NCI-H82 (cell line): ENCODE results near the gene ELAVL1.

ENCODE experiments used
- DNase-seq: peaks from one replicate; lab custom pipeline; 2025; lab: John Stamatoyannopoulos, UW

Gene ELAVL1

GRCh38 chr19:8021374-8021773 lies 15.9 kb upstream of the ELAVL1 start:
- DNase-seq, result no peak

GRCh38 chr19:8020681-8021080 lies 15.2 kb upstream of the ELAVL1 start:
- DNase-seq, result no peak

GRCh38 chr19:8017808-8018207 lies 12.4 kb upstream of the ELAVL1 start:
- peak; percentile 62 for DNase-seq

DNA sequence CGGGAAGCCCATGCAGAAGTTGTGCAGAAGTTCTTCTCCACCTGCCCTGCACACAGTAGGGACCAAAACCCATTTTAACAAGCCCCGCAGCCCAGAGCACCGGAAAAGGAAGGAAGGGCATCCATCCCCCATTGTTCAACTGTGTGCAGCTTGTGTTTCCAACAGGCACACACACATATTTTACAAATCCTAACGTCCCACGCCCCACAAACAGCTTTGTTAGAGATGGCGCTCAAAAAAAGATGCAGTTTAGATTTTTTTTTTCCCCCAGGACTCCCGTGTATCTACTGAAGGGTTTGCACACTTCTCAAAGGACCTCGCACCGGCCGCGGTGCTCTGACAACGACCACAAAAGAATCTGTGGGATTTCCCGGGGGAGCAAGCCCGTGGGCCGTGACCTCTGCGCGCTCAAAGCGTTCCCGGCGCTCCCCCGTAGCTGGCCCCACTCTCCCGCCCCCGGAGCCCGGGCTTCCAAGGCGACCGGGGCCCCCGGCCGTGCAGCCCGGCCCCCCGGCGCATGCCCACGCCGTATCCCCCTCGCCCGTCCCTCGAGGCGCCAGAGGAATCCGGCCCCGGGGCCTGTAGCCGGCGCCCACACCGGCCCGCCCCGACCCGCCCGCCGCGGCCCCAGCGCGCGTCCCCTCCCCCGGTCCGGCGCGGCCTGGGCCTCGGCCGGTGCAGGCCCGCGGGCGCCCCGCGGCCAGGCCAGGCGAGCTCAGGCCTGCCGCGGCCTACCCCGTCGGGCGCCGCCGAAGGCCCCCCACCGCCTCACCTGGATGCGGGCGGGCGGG lies 523 bp downstream of the ELAVL1 start:
- DNase-seq, result no peak

DNA sequence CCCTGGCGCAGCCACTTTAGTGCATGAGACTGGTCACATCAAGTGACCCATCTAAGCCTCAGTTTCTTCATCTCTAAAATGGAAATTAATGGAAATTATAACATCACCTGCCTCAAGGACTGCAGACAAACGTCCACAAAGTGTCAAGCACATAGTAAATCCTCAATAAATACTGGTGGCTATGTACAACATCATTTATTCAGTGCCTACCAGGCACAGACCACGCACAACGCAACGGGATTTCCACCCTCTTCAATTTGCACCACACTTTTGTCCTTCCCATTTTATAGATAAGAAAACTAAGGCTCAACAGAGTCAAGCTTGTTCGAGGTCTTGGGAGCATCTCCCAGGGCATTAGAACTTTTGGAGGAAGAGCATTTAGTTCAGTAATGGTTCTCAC lies 1.4 kb downstream of the ELAVL1 start:
- DNase-seq, result no peak

GRCh38 chr19:8001995-8002849 lies 3.2 kb downstream of the ELAVL1 start:
- DNase-seq, result peak; percentile 75

GRCh38 chr19:8001651-8001994 lies 3.8 kb downstream of the ELAVL1 start:
- no peak for DNase-seq

DNA sequence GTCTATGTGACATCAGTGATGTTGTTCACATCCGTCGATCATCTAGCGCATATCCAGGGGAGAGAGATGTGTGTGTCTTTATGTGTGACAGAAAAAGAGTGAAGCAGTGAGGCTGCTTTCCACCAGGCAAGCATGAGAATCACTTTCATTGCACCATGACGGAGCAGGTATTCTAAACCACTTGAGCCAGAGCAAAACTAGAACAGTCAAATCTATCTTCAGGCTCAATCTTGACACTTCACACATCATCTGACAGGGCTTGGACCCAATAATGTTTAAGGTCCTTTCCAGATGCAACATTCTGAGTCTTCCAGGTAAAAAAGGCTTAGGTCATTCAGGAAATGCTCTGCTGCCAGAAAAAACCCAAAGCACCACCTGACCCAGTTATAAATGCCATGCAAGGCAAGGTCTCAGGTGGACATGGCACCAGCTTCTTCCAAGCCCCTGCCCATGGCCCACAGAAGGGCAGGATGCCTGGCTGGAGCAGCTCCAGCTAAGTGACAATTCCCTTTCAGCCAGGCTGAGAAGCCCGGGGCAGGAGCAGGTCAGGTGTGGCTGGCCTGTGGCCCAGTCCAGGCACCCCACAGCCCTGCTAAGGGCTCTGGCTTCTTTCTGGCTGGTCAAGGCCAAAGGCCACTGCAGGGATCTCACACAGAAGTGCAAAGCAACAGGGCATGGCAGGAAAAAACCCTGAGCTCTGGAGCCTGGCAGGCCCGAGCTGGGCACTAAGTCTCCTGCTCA lies 5.0 kb downstream of the ELAVL1 start:
- DNase-seq, result no peak

- DNase-seq, result no peak
Measured at GRCh38 chr19:7999376-7999775, 6.1 kb downstream of the ELAVL1 start.

GRCh38 chr19:7997809-7998480 lies 7.5 kb downstream of the ELAVL1 start:
- DNase-seq, result no peak

DNA sequence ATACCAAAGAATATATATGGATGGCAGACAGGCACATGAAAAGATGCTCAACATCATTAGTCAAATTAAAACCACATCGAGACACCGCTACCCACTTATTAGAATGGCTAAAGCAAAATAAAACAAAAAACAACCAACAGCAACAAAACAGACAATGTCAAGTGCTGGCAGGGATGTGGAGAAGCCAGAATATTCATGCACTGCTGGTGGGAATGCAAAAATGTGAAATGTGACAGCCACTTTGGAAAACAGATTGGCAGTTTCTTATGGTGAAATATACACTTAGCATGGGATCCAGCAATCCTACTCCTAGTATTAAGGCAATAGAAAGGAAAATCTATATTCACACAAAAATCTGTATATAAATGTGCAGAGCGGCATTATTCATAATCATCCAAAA lies 8.6 kb downstream of the ELAVL1 start:
- DNase-seq, result no peak

- DNase-seq, result no peak
Measured at GRCh38 chr19:7995810-7996158, 9.7 kb downstream of the ELAVL1 start.

DNA sequence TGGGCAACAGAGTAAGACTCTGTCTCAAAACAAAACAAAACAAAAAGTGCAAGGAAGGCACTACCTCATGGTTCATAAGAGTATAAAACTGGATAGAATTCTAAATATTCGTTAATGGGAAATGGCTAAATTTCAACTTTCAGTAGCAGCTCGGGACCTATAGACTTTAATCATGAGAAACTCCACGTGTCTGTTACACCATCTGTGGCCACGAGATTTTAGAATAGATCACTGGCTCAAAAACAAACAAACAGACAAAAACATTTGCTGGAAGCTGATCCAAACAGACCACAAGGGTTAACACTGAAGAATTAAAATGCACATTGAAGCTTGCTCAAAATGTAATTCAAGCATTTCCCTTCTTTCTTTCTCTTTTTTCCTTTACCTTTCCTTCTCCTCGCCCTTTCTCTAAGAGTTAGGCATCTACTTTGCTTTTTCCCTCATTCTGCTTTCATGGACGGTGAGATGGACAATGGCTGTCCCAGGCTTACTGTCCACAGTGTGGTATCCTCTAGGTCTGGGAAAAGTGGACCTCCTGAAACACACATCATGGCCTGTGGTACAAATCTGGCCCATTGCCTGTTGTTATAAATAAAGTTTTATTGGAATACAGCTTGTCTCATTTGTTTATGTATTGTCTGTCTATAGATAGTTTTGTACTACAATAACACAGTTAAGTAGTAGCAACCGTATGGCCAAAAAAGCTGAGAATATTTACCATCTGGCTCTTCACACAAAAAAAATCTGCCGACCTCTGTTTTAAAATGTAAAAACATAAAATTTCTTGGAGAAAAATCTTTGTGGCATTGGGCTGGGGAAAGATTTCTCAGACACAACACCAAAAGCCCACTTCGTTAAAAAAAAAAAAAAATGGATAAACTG lies 10.3 kb downstream of the ELAVL1 start:
- no peak for DNase-seq

DNA sequence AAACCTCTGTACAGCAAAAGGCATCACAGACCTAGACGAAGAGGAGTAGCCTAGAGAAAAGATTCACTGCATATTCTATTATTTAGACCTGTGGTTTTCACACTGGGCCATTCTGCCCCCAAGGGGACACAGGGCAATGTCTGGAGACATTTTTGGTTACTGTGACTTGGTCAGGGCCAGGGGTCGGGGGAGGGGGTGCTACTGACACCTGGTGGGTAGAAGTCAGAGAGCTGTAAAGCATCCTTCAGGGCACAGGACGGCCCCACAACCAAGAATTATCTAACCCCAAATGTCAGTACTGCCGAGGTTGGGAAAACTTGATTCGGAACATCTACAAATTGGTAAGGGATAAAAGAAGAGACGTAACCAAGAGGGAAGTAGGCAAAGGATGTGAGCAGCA lies 11.3 kb downstream of the ELAVL1 start:
- no peak for DNase-seq

DNA sequence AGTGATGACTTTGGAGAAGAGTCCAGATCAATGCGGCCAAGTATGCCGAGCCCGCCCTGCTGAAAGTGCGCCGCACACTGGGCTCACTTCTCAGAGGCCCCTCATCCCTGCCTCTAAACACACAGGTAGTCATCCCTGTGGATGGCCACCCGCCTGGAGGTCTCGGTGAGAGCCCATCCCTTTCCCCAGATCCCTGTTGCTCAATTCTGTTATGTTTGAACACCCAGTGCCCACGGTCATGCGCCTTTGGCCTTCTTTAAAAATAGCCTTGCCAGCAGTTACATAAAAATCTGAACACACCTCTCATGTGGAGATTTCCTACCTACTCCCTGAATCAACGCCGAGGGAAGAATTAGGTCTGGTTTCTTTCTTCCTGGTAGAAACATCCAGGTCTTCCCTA lies 11.9 kb downstream of the ELAVL1 start:
- DNase-seq, result no peak

DNA sequence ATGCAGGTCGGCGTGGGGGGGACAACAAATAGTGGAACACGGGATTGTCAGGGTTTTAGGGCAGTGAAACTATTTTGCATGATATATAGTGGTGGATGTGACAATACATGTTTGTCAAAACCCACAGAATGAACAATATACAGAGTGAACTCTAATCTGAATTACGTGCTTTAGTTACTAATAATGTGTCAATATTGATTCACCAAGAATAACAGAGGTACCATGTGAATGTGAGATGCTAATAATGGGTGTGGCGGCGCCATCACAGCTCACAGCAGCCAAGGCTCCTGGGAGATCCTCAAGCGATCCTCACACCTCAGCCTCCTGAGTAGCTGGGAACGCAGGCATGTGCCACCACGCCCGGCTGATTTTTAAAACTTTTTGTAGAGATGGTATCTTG lies 12.9 kb downstream of the ELAVL1 start:
- no peak for DNase-seq

DNA sequence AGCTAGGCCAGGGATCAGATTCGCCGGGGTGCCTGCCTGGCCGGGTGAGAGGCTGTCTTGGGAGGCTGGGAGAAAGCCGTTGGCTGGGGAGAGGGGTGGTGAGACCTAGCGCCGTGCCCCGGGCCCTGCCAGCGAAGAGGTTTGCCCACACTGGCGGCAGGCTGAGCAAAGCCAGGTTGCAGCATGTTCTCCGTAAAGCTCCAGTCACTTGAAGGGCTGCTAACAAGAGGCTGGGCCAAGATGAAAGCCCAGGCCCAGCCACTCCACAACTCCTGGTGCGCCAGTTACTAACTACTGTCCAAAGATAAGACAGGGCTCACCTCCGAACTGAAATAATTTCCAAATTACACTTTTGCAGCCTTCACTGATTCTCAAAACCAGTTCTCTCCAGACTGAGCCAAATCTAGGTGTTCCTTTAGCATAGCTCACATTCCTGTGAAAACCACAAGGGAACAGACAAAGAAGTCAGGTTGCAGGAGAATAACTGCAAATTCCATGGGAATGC lies 16.3 kb downstream of the ELAVL1 start:
- DNase-seq, result no peak

- DNase-seq, result peak; percentile 15
Measured at GRCh38 chr19:7988307-7988706, 17.1 kb downstream of the ELAVL1 start.

GRCh38 chr19:7987114-7987768 lies 18.2 kb downstream of the ELAVL1 start:
- DNase-seq, result no peak

DNA sequence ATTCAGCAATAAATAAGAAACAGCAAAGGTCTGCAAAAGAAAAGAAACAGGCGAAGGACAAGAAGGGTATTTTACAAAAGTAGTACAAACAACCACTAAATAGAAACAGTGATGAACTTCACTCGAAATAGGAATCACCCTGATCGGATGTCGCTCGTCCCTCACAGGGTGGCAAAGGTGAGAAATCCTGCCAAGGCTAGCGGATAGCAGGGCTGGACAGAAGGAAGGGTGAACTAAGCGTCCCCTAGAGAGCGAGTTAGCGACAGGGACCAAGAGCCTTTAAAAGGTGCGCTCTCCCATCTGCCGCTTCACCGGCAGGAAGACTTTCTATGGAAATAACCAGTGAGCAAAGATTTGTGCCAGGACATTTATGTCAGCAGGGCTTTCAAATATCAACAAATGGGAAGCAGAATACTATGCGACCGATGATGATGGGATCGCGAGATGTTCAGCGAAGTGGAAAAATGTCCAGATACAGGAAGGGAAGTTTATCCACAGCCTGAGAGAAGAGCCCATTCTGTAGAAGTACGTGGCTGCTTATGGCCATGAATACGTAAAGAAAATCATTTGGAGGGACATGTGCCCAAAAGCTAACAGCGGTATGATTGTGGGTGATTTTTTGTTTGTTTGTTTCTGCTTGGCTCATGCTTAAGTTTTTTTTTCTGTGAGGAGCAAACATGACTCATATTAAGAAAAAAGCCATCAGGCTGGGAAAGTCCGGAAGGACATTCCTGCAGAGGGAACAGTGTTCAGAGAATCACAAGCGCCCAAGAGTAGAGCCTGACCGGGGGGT lies 18.9 kb downstream of the ELAVL1 start:
- DNase-seq, result no peak
